Sciatic nerve (tissue), 2 donors: ENCODE data around the gene NUCB1. TPM values are rescaled to one million over a fixed set of nuclear protein-coding genes. Genes with fewer than 3 reads are reported as not detected.
A peak's percentile ranks its signal among the peaks of the same experiment; 100 is the strongest.
"Not testable (repeated sequence)": the region's sequence is repeated elsewhere in the genome, so short reads cannot be mapped to it uniquely, and the experiment has no call there.

Experiments used
- ATAC-seq: fragments of 200-7000 bp; cut with Tn5 transposase; one replicate; pipeline ENCODE4 v1.9.1; 2020; ENCODE audit warnings: mild to moderate bottlenecking, moderate library complexity
- DNase-seq: peaks from one replicate; pipeline ENCODE4 v3.0.0-alpha.2; 2020; ENCODE audit warnings: low spot score
- intact Hi-C: fragments of 100-400 bp; cut with DNase I; formaldehyde crosslinking; loops from one replicate; pipeline ENCODE4 v1.14.2; 2022
- total RNA-seq: library from RNA; stranded (reverse); fragmentation: NEBNext Ultra II Directional; extraction: Animal tissue kit (Norgen Biotek cat#: 25700); gene quantifications from one replicate; pipeline ENCODE4 v1.2.1, GENCODE V29; 2021
- donor health status: DM: no; HTN: no; CAD: no.
- donor health status: DM: no; HTN: no; CAD: no.

Gene NUCB1
- total RNA-seq = 262 TPM

DNA sequence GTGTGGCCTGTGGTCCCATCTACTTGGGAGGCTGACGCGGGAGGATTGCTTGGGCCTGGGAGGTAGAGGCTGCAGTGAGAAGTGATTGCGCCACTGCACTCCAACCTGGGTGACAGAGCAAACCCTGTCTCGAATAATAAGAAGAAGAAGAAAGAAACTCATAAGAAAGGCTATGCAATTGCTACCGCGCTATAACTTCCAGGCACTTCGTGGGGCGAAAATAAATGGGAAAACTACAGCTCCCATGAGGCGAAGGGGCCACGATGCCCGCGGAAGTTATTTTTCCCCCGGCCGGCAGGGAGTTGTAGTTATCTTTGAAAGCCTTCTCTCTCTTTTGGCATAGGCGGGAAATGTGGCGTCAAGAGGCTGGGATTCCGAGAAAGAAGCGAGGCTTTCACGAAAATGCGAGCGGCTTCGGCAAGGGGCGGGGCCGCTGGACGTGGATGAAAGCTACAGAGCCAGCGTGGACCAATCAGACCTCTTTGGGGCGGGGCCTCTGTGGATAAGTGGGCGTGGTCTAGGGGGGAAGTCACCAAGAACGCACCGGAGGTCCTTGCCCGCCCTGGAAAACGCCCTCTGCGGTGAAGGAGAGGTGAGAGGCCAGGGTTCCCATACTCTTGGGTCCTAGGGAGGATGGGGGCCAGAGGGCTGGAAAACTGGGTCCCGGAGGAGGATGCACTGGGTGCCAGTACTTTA is at the start of gene NUCB1:
NUCB1 (plus strand) TSS at position 532 of the 696 bp plus-strand sequence. CDS start 485 bp downstream, outside the sequence.
- intact Hi-C loops = loop anchor here (10.0 kb wide), 1 partner anchor 55 kb away; the partner anchor contains the start of gene BAX
- peak; percentile 100 for DNase-seq
- ATAC-seq = peak; percentile 97

DNA sequence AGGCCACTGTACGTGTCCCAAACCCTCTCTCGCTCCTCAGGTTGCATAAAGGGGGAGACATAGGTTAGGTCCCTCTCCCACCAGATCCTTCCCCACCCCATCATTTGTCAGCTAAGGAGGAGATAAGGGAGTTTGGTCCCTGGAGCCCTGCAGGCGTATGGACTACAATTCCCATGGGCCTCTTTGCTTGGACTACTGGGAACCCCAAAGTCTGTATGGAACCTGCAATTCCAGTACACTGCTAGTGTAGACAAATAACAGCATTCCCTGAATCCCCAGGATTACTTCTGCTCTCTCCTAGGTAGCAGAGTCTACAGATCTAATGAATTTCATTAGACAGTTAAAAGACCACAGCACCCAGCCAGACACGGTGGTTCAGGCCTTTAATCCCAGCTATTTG is 47.8 kb upstream of the NUCB1 start:
- DNase-seq = no peak
- intact Hi-C loops = loop anchor here (10.0 kb wide), 1 partner anchor 113 kb away; the partner anchor contains the start of gene FTL
- no peak for ATAC-seq

GRCh38 chr19:48853483-48853882 is 46.6 kb upstream of the NUCB1 start:
- DNase-seq = no peak
- intact Hi-C loops = loop anchor here (10.0 kb wide), 1 partner anchor 111 kb away; the partner anchor contains the start of gene FTL

GRCh38 chr19:48854103-48854502 is 46.0 kb upstream of the NUCB1 start:
- ATAC-seq = no peak
- DNase-seq = no peak
- intact Hi-C loops = loop anchor here (10.0 kb wide), 1 partner anchor 111 kb away; the partner anchor contains the start of gene FTL

More at GRCh38 chr19:48853483-48853882, 46.6 kb upstream of the NUCB1 start:
- ATAC-seq = no peak

- no peak for ATAC-seq
- intact Hi-C loops = loop anchor here (10.0 kb wide), 1 partner anchor 108 kb away; the partner anchor contains the start of gene FTL
- no peak for DNase-seq
These were observed 43.2 kb upstream of the NUCB1 start for GRCh38 chr19:48856921-48857320.

GRCh38 chr19:48858984-48859710 is 41.0 kb upstream of the NUCB1 start:
- DNase-seq (no peak), ATAC-seq (peak; percentile 73)
- intact Hi-C loops = loop anchor here (10.0 kb wide), 1 partner anchor 106 kb away; the partner anchor contains the start of gene FTL

DNA sequence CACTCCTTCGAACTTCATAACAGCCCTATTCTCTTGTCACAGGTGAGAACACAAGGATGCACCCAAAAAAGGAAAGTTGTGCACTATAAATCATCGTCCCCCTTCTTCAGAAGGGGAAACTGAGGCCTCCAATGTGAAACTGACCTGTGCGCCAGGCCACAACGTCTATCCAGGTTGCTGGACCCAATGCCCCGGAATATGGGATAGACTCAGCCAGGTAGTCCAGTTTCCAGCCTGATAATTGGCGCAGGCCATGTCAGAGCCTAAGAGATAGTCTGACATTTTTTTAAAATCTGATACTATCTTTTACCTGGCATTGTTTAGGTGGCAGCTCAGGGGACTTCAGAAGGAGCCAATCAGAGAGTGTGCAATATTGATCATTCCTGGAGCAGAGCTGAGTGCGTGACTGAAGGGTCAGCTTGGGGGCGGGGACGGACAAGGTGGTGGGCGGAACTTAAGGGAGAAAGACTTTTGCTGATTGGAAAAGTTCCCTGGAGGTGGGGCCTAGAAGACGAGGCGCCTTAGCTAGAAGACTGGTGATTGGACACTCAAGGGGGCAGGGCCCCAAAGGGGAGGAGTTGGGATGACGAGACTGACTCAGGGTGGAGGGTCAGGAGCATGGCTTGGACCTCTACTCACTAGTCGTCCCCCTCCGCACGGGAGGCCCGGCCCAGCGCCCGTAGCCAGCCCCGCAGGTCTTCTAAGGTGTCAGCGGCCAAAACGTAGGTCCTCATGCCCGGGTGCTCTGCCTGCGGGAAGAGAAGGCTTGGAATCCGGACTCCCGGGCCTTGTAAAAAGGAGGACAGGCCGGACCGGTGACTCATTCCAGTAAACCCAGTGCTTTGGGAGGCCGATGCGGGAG is 40.2 kb upstream of the NUCB1 start:
- intact Hi-C loops = loop anchor here (10.0 kb wide), 1 partner anchor 105 kb away; the partner anchor contains the start of gene FTL
- ATAC-seq = peak; percentile 67
- no peak for DNase-seq

DNA sequence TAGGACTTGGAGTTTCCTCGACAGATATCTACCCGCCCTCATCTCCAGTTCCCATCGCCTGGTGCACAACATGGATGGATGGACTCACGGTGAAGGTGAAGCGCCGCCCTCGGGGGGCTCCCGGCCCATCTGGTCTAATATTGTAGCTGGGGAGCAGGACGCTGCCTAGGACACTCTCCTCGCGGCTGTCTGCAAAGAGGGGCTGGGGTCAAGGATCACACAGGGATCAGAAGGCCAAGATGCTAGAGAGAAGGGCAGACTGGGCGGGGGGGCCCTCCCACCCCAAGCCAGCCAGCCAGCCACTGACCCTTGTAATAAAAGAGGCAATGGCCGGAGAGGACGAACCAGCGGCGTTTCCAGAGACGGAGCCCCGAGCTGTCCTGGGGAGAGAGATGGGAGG is 38.8 kb upstream of the NUCB1 start:
- ATAC-seq = no peak
- intact Hi-C loops = no loop called here
- DNase-seq = no peak

DNA sequence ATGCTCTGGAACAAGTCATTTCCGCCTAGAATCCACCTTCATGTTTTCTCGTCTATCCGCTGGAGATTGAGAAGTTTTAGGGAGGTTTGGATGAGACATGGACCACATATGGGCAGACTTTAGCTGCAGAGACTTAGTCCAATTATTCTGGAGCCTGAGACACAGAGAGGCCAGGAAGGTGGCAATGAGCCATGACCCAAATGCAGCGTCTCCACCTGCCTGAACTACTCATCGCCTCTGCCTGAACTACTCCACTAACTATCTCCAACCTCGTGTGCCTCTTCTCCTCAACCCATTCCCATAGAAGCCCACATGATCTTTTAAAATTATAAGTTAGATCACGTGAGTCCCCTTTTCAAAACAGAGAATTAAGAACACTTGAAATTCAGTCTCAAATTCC is 37.3 kb upstream of the NUCB1 start:
- no peak for ATAC-seq

GRCh38 chr19:48866692-48867091 is 33.4 kb upstream of the NUCB1 start:
- DNase-seq = no peak
- ATAC-seq = peak; percentile 6
- intact Hi-C loops = no loop called here

More for the DNA sequence above, 37.3 kb upstream of the NUCB1 start:
- intact Hi-C loops = no loop called here
- no peak for DNase-seq

- ATAC-seq (peak; percentile 59), DNase-seq (no peak)
- intact Hi-C loops = no loop called here
These were observed 32.9 kb upstream of the NUCB1 start for GRCh38 chr19:48867123-48867745.

DNA sequence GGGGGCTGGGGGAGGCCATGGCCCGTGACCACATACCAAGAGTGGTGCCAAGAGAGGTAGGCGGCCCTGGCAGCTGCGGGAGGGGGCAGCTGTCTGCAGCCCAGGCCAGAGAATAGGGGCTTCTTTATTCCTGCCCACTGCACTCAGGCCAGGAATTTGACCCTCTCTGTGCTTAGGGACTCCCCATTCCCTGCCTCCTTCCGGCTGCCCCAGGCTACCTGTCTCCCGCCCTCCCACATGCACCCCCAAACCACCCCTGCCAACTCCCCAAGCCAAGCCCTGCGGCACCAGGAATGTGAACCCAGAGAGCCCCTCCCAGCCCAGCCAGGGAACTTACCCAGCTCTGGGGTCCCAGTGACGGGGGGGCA is 32.4 kb upstream of the NUCB1 start:
- intact Hi-C loops = no loop called here
- ATAC-seq (peak; percentile 7), DNase-seq (peak; percentile 82)

DNA sequence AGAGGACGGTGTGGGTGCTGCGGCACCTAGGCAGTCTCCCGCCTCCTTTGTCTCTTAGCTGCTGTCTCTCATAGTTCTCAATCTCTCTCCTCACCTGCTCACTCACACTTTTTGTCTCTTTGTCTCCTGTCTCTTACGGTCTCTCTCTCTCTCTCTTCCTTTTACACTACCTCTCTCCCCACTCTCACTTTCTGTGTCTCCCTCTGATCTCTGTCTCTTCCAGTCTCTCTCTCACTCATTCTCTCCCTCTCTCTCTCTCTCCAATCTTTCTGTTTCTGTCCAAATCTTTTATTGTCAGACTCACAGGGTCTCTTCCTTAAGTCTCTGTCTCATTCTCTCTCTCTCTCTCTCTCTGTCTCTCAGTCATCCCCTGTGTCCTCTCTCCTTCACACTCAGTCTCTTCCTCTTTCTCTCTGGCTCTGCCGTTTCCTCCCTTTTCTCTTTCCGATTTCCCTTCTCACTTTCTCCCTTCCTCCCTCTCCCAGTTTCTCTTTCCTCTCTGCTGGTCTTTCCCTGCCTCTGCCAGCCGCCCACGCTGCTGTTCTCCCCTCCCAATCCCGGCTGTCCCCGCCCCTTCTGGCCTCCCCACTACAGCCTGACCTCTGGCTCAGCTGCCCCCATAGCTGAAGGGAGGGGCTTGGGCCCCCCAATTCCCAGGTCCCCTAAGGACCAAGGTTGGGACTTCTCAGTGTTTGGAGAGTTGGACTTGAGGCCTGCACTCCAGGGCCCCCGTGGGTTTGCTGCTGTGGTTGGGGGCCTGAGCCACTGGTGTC is 31.8 kb upstream of the NUCB1 start, which contains the start of gene PLEKHA4:
PLEKHA4 (minus strand) TSS at position 504 of the 773 bp plus-strand sequence. CDS start 997 bp downstream, outside the sequence.
- DNase-seq (peak; percentile 94), ATAC-seq (peak; percentile 39)
- intact Hi-C loops = no loop called here

DNA sequence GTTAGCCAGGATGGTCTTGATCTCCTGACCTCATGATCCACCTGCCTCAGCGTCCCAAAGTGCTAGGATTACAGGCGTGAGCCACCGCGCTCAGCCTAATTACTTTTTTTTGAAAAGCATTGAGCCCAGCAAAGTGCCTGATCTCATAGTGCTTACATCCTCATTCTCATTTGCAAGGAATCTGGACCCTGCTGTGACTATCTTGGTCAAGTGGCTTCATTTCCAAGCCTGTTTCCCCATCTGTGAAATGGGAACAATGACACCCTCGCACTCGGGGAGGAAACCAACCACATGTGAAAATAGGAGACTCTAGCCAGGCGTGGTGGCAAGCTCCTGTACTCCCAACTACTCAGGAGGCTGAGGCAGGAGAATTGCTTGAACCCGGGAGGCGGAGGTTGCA is 30.1 kb upstream of the NUCB1 start:
- no peak for DNase-seq
- intact Hi-C loops = loop anchor here (5.0 kb wide), 1 partner anchor 1148 kb away; no protein-coding TSS in a partner anchor
- ATAC-seq = no peak

- ATAC-seq, DNase-seq: not testable (repeated sequence)
These were observed 28.5 kb upstream of the NUCB1 start for GRCh38 chr19:48871471-48872181.

DNA sequence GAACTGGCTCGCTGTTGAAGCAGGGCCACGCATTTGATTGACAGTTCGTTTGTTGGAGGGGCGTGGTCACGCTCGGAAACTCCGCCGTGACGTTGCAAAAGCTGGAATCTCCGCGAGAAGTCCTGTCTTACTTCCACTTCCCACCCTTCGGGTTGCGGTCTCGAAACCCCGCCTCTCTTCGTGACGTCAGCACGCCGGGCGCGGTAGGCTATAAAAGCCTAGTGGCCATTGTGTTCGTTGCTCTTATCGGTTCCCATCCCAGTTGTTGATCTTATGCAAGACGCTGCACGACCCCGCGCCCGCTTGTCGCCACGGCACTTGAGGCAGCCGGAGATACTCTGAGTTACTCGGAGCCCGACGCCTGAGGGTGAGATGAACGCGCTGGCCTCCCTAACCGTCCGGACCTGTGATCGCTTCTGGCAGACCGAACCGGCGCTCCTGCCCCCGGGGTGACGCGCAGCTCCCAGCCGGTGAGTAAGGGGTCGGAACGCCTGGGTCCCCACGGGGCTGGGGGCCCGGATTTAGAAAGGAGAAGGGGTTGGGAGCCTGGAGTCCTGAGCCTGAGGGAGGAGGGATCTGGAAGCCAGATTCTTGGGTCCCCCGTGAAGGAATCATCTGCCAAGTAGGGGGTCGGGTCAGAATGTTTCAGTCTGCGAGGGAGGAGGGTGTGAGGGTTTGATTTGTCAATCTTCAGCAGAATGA is 27.8 kb upstream of the NUCB1 start, which contains the start of gene PPP1R15A:
PPP1R15A (plus strand) TSS at position 240 of the 702 bp plus-strand sequence. CDS start 813 bp downstream, outside the sequence.
- peak; percentile 80 for ATAC-seq
- DNase-seq = peak; percentile 100
- intact Hi-C loops = loop anchor here (5.0 kb wide), 1 partner anchor 1150 kb away; no protein-coding TSS in a partner anchor

More at GRCh38 chr19:48871471-48872181, 28.5 kb upstream of the NUCB1 start:
- intact Hi-C loops = loop anchor here (5.0 kb wide), 1 partner anchor 1149 kb away; no protein-coding TSS in a partner anchor
